AG08396 (cell line): ENCODE data around the gene TRAPPC5.

Source experiments
- DNase-seq: peaks from one replicate; pipeline ENCODE4 v3.0.0; 2012; ENCODE audit warnings: low spot score, mixed read lengths

TRAPPC5 gene

GRCh38 chr19:7731615-7732014 is 51.0 kb downstream of the TRAPPC5 start:
- DNase-seq = no peak

GRCh38 chr19:7732045-7732444 is 51.4 kb downstream of the TRAPPC5 start, which contains the start of gene CLEC4G:
TSS of gene CLEC4G (minus strand) at chr19:7732110. CDS start at chr19:7732102, 8 bp downstream.
- DNase-seq = no peak

- no peak for DNase-seq
Observed at GRCh38 chr19:7733376-7733775, 52.7 kb downstream of the TRAPPC5 start.

GRCh38 chr19:7734220-7735203 is 53.9 kb downstream of the TRAPPC5 start:
- no peak for DNase-seq

GRCh38 chr19:7736148-7736547 is 55.5 kb downstream of the TRAPPC5 start:
- DNase-seq = no peak

- DNase-seq = no peak
Observed at GRCh38 chr19:7737215-7737614, 56.6 kb downstream of the TRAPPC5 start.
